GM21423 (cell line): ENCODE results near the gene CPT1C.

Source experiments
- ATAC-seq: cut with Tn5 transposase; IDR thresholded peaks from one replicate; pipeline ENCODE4 v1.9.1; 2021; ENCODE audit warnings: mild to moderate bottlenecking, moderate library complexity; ENCODE audit not compliant: unreplicated experiment

The CPT1C gene

DNA sequence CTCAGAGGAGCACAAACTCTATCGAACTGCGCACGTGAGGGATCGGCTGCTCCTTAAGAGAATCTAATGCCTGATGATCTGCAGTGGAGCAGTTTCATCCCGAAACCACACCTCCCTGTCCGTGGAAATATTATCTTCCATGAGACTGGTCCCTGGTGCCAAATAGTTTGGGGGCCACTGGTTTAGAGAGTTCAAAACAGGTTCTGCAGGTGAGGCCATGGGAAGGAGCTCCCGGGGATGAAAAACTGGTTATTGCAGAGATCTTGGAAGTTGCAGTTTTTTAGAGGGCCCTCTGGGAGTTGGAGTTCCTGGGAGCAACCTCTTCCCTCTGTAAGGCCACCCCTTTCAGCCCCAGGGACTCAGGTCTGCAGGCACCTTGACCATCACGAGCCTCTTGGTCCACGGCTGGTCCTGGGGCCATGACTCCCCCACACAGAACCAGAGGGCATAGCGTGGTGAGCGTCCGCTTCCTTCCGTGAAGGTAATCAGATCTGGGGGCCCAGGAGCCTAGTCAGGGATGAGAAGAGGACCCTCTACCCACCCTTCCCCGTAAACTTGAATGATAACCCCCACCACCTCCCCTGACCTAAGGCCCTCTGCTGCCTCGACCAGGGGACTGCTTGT lies 30.5 kb upstream of the CPT1C start:
- ATAC-seq: no peak

DNA sequence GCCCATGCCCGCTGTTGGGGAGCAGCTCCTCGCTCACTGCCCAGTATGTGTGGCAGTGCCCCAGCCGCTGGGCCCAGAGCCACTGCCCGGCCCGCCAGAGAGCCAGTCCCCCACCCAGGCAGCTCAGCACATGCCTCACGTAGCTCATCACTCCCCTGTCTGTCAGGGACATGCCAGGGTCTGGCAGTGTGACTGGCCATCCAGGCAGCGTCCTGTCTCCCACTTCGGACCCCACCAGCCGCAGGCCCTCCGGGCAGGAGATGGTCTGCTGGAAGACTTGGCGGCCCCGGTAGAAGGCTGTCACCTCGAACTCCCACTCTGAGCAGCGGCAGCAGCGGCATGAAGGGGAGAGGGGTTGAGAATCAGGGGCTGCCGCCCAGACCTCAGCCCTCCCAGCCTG lies 28.9 kb upstream of the CPT1C start:
- ATAC-seq: no peak

DNA sequence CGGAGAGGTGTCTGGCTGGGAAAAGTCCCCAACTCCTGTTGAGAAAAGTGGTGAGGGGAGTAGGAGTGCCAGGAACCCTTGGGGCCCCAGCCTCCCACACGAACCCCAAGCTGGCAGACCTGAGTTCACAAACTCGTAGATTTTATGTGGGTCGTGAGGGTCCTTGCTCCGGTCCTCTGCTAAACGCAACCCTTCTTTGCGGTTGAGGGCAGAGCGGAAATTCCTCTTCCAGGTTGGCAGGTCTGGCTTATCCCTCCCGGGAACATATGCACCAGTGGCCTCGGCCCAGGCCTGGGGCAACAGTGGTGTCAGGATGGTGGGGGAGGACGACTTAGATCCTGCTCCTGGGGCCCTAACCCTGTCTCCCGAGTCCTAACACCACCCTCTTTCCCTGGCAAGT lies 27.7 kb upstream of the CPT1C start:
- no peak for ATAC-seq

DNA sequence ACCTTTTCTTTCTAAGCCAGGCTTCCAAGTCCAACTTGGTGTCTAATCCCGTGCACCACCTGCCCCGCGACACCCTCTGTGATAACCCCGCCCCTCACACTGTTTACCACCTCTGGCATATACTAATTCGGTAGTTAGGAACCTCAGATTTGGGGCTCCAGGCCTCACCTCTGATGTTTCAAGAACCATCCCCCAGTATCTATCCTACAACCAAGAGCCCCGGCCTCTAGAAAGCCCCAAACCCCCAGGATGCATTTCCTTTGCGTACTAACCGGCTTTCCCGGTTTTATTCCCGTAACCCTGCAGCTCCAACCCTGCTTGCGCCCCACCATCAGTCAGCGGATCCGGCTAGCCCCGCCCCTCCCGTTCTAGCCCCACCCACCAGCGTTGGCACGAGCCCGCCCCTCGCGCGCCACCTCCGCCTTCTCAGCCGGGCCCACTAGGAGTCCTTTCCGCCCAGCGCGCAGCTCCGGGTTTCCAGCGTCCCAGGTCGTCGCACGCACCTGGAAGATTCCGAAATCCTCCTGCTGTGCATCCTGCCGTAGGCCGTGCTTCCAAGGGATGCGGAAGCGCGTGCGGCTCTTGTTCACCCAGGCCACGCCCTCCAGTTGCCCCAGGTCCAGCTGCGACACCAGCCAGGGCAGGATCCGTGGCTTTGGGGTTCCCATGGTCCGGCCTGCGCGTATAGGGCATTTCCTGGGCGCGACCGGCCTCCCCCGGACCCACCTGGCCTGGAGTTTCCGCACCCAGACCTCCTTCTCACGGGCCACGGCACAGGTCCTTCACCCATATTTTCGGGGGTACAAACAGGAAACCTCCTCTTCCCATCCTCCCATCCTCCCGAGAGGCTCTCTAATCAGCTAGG lies 26.5 kb upstream of the CPT1C start:
- peak; percentile 40 for ATAC-seq

DNA sequence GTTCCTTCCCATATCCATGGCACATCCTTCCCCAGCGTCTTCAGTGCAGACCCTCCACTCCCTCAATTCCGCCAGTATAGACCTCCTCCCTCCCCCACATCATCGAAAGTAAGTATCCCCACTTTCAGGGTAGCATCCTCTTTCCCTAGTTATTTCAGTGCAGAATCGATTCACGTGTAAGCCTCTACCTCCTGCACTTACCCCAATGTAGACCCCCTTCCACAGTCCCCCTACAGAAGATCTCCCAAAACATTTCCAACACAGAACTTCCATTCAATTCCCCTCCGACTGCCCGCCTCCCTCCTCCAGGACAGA lies 25.9 kb upstream of the CPT1C start:
- ATAC-seq: no peak

DNA sequence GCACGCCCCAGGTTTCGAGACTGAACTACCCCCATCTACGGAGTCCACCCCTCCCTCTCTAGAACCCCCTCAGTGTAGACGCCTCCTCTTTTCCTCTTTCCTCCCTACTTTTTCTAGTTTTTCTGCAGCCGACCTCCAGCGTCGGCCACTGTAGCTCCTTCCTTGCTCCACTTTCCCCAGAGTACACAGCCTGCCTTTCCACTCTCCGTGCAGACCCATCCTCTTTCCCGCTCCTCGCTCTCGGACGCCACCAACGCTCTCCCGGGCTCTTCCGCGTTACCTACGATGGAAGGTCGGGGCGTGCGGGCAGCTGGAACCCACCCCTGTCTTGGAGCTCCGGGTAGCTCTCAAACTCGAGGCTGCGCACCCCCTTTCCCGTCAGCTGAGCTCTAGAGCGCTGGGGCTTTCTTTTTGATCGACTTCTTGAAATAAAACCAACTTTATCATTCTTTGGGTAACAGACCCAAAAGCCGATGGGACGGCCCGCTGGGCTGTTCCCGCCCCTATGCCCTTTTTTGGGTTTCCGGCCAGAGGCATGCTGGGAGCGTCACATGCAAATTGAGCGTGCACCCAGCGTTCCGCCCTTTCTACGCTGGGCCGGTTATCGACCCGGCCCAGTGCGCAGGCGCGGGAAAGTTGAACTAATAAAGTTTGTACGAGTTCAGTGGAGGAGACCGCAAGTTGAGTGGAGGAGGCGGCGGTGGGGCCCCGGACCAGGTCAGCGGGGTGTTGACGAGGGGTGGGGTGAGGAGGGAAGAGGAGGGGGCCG lies 25.4 kb upstream of the CPT1C start, which contains the start of the genes BCL2L12 and IRF3:
Gene BCL2L12, plus strand, starts transcription at position 583 of the 769 bp plus-strand sequence. CDS start 760 bp downstream, outside the sequence.
Gene IRF3, minus strand, starts transcription at position 507 of the 769 bp plus-strand sequence. CDS start 1,019 bp downstream, outside the sequence.
- peak; percentile 88 for ATAC-seq

DNA sequence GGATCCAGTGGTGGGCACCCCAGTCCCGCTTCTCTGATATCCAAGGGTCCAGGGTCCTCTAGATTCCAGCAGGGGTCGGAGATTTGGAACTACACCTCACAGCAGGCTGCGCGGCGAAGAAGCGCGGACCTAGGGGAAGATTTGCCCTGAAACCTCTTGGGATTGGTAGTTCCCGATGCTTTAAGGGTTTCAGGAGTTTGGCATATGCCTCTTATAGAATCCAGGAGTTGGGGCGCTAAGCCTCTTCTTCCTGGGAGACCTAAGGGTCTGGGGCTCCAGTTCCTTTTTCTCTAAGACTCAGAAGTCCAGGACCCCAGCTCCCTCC lies 24.8 kb upstream of the CPT1C start:
- ATAC-seq: no peak

DNA sequence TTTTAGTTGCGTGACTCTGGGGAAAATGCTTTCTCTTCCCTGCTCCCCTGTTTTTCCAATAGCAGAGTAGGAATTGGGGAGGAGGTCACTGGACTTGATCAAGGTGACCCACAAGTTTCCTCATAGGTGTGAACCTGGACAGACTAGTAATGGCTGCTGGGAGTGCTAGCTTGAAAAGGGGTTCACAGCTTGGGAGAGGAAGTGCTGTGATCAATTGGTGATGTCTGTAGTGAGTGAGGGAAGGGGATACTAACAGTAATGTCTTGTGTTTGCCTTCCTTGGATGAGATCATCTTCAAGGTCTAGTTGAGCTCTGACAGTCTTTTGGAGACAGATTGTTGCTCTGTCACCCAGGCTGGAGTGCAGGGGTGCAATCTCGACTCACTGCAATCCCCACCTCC lies 23.4 kb upstream of the CPT1C start:
- no peak for ATAC-seq

DNA sequence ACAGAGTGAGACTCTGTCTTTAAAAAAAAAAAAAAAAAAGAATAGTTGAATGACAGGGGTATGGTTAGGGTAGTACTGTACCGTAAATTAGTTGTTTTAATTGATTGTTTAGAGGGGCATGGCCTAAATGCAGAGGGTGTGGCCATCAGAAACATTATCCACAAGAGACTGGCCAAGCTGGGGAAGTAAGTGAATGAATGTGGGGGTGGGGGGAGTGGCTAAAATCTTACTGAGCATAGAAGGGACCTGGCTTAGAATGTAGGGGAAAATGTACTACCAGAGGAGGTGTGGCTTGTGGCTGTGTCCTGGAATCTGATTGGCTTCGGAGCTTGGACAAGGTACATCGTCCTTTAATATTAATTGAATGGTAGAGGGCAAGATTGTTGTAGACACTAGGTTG lies 21.4 kb upstream of the CPT1C start:
- no peak for ATAC-seq

DNA sequence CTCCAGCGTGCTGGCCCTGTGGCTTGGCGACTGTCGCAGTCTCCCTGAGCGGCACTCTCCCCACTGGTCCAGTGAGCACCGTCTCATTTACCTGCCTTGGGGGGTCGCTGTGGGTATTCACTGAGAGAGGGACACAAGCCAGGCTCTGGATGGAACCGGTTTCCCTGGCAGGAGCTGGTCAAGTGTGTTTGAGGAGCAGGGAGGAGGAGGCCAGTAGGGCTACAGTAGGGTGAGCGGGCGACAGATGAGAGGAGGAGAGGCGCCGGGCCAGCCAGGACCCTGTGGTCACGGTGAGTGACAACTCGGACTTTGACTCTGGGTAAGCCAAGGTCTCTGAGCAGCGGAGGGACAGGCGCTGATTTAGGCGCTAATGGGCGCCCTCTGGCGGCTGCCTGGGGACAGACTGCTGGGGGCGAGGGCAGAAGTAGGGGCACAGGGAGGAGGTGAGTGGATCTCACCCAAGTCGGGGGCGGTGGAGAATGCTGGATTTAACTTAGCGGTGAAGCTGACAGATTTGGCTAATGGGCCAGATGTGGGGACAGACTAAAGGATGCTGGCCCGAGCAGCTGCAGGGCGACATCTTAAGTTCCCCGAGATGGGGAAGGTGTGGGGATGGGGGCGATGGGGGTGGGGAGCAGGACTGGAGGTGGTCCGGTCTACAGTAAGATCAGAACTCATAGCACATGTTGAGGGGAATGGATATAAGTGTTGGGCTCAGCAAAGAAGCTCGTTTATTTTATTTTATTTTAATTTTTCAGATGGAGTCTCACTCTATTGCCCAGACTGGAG lies 18.6 kb upstream of the CPT1C start:
- ATAC-seq: no peak

DNA sequence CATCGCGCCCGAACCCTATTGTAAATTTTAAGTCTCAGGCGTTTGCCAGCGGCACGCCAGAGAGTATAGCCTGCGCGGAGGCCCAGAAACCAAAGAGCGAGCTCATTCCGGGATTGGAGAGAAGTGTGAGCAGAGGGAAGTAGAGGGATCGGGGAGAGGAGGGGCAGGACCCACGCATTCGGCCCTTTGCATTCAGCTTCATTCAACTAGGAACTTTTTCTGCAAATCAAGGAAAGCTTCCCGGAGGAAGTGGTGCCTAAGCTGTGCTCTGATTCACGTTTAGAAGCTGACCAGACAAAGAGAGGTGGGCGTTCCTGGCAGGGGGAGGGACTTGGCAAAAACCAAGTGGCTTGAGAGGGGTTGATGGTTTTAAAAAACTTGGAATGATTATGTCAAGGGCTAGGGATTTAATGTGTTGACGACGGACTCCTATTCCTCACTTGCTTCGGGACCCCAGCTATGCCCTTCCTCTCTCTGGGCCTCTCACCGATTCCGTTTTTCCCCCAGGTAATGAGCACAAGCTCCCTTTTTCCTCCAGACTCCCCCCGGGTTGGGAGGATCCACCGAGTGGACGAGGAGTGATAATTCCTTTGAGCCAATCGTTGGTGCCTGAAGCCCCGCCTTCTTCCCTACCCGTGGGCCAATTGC lies 14.7 kb upstream of the CPT1C start:
- no peak for ATAC-seq

DNA sequence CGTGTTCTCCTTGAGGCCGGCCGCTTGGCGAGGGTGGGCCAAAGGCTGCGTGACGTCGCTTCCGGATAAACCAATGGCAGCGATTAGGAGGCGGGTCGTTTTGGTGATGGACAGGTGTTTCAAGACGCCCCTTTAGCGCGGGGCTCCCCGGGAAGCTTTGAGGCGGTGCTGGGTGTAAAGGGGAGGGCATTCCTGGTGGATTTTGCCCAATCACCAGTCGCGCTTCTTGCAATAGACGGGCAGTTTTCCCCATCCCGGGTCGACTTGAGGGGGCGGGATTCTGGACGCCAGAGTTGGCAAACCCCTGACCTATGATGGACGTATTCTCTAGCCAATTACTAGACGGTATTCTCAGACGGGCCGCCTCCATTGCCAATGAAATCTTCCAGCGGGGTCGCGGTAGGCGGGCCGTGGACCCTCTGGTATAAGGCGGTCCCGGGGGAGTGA lies 14.1 kb upstream of the CPT1C start:
- peak; percentile 70 for ATAC-seq

DNA sequence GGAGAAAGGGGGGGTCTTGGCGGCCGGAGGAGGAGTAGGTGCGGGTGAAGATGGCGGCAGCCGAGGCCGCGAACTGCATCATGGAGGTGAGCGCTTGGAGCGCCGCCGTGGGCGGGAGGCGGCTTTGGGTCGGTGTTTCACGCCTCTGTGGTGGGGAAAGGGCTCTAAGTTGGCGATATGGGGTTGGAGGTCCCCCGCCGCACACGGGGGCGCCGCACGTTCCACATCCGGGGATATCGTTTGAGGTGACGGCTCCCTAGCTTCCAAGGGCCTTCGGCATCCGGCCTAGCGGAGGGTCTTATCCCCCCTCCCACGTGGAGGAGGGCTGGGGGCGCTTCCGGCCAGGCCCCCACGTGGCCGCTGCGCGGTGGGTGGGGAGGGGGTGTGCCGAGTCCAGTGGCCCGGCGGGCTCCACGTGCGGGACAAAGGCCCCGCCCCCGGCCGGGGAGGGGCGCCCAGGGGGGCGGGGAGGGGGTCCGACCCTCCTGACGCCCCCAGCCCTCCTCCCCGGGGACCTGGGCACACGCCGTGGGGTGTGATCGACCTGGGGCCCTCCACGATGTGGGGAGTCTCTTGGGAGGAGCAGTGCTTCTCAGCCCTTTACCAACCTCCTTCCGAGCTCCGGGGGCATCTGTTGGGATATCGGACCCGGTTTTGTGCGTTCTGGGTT lies 13.6 kb upstream of the CPT1C start, which contains the start of gene PRMT1:
Gene PRMT1, plus strand, starts transcription at position 41 of the 670 bp plus-strand sequence. Its CDS starts 10 bp downstream, at position 51.
- no peak for ATAC-seq

DNA sequence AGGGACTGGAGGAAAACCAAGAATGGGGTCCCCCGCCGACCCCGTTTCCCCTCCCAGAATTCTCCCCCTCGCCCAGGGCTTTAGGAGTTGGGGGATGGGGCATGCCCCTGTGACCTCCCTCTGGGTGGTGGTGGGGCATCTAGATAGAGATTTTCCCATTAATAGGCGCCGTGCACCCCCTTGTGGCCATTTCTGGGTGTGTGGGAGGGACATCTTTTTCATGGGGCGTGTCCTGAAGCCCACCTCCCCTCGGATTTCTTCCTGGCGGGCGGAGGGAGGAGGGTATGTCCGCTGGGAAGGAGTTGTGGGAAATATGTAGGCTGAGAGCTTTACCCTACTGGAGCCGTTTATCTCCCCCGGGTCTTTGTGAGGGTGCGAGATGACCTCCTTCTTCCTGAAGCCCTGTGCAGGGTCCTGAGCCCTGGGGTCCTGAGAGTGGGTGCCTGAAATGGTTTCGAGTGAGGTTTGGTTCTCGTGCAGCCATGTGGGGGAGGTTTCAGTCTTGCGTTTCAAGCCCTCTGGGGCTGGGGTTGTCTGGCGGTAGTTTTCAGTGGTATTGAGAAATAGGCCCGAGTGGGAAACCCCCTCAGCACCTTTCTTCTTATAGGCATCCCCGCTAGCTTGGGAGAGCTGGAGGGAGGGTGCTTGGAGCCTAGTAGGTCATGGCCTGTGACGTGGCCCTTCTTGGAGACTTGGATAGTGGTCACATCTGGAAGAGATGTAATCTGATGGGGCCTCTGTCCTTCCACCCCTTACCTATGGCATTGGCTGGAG lies 12.8 kb upstream of the CPT1C start:
- ATAC-seq: no peak

DNA sequence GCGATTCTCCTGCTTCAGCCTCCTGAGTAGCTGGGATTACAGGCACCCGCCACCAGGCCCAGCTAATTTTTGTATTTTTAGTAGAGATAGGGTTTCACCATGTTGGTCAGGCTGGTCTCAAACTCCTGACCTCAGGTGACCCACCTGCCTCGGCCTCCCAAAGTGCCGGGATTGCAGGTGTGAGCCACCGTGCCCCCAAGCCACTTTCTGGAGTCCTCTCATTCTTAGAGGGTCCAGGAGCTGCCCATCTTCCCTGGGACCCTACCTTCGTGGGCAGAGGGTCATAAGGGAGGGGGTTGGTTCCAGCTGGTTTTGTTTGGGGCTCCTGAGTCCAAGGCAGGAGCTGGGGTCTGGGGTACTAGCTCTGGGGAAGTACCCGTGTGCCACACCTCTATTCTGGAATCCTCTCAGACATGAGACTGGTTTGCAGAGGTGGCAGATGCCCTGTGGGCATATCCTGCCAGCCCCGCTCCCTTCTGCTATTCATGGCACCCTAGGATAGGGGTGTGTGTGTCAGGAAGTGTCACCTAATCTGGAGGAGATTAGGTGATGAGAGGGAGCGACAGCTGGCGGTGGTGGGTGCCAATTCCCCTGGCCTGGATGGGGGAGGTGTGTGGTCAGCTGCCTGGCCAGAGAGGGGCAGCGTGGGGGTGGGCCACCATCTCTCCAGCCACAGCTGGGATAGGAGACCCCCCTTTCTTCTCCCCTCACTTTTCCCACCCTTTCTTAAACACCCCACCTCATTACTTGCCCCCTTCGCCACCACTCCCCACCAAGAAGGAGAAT lies 11.7 kb upstream of the CPT1C start:
- ATAC-seq: no peak

DNA sequence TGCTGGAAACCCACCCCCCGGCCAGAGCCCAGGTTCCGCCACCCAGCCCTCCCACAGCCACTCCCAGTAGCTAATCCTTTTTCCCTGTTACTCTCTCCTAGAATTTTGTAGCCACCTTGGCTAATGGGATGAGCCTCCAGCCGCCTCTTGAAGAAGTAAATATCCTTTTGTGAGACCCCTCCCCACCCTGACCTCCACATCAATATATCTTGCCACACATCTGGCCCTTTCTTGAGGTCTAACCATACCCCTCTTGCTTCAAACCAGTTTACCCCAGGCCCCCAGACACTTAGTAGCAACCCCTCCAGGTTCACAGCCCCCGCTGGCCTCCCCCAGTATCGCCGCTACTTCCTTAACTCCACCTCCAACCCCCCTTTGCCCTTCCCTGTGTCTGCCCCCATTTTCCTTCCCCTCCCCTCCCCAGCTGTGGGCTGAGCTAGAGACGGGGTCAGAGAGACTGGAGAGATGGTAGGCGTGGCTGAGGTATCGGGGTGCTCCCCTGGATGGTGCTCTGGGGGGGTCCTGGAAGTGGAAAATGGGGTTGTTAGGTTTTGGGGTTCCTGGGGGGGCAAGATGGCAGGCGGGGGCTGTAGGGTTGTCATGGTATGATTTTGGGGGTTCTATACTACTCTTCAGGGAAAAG lies 11.0 kb upstream of the CPT1C start:
- no peak for ATAC-seq

DNA sequence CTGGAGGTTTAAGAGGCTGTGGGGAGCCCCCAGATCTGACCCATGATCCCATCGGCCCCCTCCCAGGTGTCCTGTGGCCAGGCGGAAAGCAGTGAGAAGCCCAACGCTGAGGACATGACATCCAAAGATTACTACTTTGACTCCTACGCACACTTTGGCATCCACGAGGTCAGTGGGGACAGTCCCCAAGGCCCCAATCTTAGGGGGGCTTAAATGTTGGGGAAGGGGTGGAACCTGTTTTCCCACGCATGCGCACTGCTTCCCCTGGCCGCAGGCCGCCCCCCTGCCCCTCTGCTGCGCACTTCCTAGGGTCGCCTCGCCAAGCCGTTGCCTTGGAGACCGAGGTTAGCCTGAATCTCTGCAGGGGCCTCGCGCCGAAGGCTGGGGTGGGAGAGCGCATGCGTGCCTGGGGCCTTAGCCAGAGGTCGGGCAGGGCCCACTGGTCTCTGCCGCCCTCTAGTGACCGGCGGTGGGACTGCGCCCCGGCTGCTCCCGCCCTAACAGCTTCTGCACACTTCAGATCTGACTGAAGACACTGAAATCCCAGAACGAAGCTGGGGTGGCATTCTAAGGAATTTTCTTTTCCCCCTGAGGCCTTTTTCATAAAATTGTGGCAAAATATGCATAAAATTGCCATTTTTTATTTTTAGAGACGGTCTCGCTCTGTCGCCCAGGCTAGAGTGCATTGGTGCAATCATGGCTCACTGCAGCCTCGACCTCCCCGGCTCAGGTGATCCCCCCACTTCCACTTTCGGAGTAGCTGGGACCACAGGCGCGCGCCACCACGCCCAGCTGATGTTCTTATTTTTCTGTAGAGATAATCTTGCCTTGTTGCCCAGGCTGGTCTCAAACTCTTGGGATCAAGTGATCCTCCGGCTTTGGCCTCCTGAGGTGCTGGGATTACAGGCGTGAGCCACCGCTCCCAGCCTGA lies 10.2 kb upstream of the CPT1C start:
- ATAC-seq: no peak
